NCI-H2196 treated with DMSO at 0.1 percent for 48 hours (cell line): ENCODE data around the gene ARPC1B.
A peak's percentile ranks its signal among the peaks of the same experiment; 100 is the strongest.
"Not testable (repeated sequence)": the region's sequence is repeated elsewhere in the genome, so short reads cannot be mapped to it uniquely, and the experiment has no call there.

Experiments
- DNase-seq: peaks from one replicate; lab custom pipeline; 2025; ENCODE audit not compliant: unreplicated experiment; lab: John Stamatoyannopoulos, UW

Gene ARPC1B

DNA sequence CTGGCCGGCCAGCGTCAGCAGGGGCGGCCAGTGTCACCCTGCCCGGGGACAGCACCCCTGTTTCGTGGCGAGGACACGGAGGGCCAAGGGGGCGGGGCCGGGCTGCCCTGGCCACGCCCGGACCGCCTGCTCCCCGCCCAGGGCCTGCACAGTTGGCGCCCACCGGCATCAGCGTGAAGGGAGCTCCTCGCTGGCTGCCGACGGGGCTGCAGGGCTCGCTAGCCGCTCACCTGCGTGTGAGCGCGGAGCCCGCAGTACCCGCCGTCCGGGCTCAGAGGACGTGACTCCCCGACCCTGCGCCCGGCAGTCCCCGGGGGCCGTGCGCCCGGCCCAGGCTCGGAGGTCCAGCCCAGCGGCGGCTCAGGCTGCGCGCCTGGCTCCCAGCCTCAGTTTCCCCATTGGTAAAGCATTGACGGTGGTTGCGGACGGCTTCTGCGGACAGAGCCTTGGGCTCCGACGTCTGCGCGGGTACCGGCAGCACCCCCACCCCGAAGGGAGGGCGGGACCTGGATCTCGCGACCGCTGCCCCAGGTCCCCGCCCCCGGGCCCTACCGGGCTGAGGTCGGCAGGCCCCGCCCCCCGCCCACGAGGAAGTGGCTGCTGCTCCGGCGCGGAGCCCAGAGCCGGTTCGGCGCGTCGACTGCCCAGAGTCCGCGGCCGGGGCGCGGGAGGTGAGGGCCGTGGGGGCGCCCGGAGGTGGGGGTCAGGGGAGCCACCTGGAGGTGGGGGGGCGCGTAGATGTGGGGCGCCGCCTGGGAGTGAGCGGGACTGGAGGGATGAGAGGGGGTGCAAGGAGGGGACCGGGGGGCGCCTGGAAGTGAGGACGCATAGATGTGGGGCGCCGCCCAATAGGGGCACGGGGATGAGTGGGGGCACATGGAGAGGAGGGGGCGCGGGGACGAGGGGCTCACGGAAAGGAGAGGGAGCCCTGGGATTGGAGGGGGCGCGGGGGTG, at the start of gene ARPC1B:
TSS of gene ARPC1B (plus strand) at position 620 of the 954 bp plus-strand sequence. CDS start 10,985 bp downstream, outside the sequence.
- peak; percentile 46 for DNase-seq

- DNase-seq = no peak
These were observed 49.5 kb upstream of the ARPC1B start for GRCh38 chr7:99325001-99325493.

DNA sequence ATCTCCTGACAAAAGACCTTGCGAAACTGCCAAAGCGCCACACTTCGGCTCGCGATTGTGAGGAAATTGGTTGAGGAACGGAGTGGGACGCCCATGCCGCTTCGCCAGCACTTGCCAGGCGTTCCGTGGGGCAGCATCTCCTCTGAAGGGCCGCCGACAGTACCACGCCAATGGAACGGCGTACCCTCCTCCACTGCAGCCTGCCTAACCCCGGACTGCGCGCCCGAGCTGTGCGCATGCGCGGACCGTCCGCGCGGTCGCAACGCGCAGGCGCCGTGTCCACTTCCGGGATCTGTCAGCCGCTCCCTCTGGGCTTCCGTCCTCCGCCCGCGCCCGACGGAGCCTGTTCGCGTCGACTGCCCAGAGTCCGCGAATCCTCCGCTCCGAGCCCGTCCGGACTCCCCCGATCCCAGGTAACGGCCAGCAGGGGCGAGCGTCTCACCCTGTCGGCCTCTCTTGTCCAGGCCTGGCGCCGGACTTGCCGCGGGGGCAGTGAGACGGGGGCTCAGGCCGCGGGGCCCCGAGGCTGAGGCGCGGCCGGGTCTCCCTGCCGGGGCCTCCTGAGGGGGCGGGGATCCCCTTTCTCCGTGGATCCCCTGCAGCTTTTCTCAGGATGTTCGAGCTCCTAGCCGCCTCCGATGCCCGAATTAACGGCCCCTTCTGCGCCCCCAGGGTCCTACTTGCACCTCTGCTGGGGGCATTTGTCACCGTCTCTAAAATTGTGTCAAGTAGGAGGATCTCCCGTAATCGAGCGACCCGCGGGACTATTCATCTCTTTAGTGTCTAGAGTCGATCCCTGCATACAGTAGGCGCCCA, 48.7 kb upstream of the ARPC1B start, which contains the start of gene ARPC1A:
TSS of gene ARPC1A (plus strand) at position 307 of the 816 bp plus-strand sequence. CDS start 7,456 bp downstream, outside the sequence.
- DNase-seq = peak; percentile 85

- DNase-seq = no peak
These were observed 48.1 kb upstream of the ARPC1B start for GRCh38 chr7:99326408-99326782.

DNA sequence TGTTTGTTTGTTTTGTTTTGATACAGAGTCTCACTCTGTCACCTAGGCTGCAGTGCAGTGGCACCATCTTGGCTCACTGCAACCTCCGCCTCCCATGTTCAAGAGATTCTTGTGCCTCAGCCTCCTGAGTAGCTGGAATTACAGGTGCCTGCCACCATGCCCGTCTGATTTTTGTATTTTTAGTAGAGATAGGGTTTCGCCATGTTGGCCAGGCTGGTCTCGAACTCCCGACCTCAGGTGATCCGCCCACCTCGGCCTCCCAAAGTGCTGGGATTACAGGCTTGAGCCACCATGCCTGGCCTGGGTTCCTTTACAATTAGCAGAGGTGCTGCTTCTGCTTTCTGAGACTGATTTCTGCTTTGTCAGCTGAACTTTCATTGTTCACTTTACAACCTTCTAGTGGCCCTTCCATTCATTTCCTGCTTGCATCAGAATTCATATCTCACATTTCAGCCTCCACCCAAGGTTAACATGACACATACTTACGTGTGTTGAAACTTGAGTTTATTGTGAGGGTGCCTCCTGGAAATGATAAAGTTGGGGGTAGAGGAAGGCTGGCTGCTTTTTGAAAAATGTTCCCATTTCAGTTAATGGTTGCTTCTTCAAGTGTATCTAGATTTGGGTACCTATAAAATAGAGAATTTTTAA, 44.1 kb upstream of the ARPC1B start:
- peak; percentile 45 for DNase-seq

- DNase-seq = no peak
These were observed 43.5 kb upstream of the ARPC1B start for GRCh38 chr7:99331002-99331401.

DNA sequence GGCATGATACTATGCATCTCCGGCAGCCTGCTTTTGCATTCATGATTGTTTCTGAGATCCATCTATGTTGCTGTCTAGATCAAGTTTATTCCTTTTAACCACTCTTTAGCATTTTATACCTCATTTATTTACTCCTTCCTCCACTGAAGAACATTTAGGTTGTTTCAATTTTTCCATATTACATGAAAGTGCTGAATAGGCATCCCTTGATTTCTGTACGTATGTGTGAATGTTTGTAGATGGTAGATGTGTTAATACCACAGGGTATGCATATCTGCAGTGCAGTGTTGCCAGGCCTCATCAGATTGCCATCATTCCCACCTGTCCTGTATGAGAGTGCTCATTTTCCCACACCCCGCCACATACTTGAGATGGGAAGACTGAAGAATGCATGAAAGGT, 34.9 kb upstream of the ARPC1B start:
- no peak for DNase-seq

DNA sequence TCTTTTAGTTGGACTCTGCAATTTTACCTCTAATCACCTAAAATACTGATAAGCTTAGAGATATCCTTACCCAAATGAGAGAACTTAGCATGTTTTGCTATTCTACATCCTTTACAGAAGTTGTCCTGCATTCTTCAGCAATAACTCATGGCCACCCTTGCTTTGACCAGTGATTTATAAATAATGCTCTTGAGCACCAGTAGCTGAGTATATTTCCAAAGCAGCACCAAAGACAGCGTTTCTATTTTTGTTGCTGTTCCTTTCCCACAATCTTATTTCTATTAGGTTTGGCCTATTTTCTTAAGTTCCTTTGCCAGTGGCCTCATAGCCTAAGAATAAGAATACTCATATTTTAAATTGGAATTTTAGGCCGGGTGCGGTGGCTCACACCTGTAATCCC, 33.9 kb upstream of the ARPC1B start:
- DNase-seq = no peak

- DNase-seq = no peak
These were observed 30.4 kb upstream of the ARPC1B start for GRCh38 chr7:99344061-99344647.

DNA sequence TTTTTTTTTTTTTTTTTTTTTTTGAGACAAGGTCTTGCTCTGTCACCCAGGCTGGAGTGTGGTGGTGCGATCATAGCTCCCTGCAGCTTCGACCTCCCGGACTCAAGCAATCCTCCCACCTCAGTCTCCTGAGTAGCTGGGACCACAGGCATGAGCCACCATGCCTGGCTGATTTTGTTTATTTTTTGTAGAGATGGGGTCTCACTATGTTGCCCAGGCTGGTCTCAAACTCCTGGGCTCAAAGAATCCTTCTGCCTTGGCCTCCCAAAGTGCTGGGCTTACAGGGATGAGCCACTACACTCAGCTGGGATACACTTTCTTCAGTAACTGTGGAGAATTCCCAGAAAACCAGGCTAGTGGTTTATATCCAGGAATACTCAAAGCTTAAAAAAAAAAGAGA, 23.9 kb upstream of the ARPC1B start:
- not testable (repeated sequence) for DNase-seq

DNA sequence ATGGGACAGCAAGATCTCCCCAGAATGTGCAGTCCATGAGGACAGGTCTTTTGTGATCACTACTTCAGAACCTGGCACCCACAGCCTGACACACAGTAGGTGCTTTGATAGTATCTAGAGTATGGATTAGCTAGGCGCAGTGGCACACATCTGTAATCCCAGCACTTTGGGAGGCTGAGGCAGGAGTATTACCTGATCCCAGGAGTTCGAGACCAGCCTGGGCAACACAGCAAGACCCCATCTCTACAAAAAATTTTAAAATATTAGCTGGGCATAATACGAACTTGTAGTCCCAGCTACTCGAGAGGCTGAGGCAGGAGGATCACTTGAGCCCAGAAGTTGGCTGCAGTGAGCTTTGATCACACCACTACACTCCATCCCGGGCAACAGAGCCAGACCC, 22.3 kb upstream of the ARPC1B start:
- DNase-seq = no peak

- DNase-seq = no peak
These were observed 19.4 kb upstream of the ARPC1B start for GRCh38 chr7:99355098-99355497.

DNA sequence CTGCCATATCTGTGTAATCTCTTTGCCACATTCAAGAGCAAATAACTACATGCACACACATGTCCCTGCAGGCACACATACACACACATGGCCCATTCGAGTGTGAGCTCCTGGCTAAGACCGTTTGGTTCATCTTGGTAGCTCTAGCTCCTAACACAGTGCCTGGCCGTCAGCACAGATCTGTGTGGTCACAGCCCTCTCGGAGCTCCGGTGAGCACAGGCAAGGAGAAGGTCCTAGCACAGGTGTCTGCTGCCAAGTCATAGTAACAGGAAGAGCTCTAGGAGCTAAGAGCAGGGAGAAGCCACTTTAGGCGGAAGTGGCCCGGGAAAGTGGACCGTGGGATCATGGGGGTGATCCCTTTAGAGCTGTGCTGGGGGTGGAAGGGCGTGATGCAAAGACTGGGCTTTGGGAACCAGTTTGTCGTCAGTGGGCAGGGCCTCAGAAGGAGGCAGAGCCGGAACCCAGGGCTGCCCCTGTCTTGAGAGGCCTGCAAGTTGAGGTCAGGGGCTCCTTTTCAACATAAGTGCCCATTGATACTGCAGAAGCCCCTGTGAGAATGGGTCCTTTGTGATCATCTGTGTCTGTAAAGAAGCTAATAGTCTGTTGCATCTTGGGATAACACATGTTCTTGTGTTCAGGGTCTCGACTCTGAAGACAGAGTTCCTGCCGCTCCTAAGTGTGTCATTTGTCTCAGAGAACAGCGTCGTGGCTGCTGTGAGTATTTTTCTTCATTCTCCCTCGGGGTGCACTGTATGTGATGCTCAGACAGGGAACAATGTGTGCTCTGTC, 16.6 kb upstream of the ARPC1B start:
- DNase-seq = no peak

DNA sequence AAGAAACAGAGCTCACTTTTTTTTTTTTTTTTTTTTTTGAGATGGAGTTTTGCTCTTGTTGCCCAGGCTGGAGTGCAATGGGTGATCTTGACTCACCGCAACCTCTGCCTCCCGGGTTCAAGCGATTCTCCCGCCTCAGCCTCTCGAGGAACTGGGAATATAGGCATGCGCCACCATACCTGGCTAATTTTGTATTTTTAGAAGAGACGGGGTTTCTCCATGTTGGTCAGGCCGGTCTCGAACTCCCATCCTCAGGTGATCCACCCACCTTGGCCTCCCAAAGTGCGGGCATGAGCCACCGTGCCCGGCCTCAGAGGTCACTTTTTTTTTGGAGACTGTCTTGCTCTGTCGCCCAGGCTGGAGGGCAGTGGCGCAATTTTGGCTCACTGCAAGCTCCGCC, 16.0 kb upstream of the ARPC1B start:
- DNase-seq = not testable (repeated sequence)

DNA sequence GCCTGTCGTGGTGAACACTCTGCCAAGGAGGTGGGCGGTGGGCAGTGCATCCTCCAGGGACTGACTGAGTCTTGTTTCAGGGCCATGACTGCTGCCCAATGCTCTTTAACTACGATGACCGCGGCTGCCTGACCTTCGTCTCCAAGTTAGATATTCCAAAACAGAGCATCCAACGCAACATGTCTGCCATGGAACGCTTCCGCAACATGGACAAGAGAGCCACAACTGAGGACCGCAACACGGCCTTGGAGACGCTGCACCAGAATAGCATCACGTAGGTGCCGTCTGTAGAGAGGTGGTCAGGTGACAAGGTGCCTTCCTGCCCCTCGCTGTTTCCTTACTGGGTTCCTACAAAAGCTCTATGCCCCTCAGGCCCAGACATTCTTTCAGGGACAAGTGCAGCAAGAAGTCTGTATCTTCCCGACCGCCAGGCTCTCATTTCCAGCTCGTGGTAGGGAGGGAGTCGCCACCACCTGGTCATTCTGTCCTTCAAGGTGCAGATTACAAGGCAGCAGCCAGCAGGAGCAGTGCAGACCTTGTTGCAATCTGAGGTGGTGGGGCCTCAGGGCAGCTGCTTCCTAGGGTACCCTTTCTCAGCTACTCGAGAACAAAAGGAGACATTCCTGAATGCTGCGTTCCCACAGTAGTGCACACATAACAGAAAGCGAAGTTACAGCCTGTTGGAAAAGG, 14.9 kb upstream of the ARPC1B start:
- DNase-seq = no peak

- DNase-seq = no peak
These were observed 11.7 kb upstream of the ARPC1B start for GRCh38 chr7:99362801-99363200.

GRCh38 chr7:99363286-99363685, 11.2 kb upstream of the ARPC1B start:
- no peak for DNase-seq

GRCh38 chr7:99365318-99366141, 9.0 kb upstream of the ARPC1B start:
- no peak for DNase-seq
